ENCODE results near the gene DAPK1.

Gene DAPK1

DNA sequence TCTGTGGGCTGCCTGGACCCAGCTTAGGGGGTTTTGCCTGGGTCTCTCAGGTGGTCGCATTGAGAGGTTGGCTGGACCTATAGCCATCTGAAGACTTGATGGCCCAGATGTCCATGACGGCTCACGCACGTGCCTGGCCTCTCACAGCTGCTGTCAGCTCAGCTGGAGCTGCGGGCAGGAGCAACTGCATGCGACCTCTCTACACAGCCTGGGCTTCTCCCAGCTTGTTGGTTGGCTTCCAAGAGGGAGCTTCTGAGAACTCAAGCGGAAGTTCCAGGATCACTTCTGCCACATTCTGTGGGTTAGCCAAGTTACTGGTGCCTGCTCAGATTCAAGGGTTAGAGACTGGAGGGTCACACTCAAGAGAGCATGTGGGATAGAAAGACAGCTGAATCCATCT is 99.2 kb downstream of the DAPK1 start:
- FAIRE-seq = no peak

DNA sequence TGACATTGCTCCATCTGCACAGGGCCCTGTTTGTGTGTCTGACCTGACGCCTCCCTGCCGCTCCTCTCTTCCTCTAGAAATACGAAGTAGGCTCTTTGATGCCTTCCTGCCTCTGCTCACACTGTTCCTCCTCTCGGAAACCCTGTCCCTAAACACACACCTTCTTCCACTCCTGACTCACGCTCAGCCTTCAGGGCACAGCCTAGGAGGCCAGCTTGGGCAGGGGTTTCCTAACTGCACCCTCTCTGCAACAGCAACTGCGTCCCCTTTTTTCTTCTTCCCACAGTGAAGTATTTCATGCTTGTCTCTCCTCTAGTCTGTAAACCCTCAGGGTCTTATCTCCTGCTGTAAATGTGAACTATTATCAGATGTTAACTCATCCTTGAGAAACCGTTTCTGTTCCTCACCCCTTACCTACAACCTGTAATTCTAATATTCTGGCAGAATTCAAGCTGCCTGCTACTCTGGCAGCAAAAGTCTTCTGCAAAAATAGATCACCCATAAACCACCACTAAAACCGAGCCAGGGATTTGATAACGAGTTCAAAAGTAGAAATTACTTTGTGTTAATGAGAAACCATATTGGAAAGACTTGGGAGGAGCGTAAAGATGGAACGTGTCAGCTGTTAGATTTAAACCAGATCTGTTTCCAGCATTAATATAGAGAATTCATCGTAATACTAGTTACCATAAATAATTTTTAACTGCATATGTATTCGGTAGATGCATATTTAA is 100.2 kb downstream of the DAPK1 start:
- FAIRE-seq = no peak

DNA sequence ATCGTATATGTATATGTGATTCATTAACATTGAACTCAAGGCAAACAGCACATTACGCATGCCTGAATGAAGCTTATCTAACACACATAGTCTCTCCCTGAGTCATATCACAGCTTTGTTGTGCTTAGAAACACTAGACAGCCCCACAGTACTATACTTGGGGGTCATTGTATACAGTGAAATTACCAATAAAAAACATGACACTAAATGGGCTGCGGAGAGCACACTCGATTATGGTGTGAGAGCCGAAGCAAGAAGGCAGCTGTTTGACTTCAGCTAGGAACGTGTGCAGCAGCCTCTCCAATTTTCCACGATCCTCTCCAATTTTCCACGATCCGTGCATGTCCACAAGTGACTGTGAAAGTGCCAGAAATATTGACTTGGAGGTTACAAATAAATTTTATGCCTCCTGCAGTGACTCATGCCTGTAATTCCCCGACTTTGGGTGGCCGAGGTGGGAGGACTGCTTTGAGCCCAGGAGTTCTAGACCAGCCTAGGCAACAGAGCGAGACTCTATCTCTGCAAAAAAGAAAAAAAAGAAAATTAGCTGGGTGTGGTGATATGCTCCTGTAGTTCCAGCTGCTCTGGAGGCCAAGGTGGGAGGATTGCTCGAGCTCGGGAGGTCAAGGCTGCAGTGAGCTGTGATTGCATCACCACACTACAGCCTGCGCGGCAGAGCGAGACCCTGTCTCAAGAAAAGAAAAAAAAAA is 102.4 kb downstream of the DAPK1 start:
- peak; percentile 91 for FAIRE-seq

DNA sequence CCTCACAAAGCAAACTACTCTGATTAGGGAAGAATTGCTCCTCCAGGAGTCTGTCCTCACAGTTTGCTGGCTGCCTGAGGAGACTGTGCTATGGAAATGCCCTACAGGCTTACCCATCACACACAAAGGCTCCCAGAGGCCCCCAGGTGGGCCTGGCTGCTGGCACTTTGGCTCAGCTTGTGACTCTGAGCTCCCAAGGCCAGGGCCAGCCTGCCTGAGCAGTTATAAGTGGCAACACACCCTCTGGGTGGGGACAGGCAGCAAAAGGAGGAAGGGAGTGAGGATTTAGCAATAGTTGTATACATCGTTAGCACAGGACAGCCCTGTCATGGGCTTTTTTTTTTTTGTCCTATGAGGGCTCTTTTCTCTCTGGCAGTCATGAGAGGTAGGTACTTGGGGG is 103.5 kb downstream of the DAPK1 start:
- FAIRE-seq = no peak

DNA sequence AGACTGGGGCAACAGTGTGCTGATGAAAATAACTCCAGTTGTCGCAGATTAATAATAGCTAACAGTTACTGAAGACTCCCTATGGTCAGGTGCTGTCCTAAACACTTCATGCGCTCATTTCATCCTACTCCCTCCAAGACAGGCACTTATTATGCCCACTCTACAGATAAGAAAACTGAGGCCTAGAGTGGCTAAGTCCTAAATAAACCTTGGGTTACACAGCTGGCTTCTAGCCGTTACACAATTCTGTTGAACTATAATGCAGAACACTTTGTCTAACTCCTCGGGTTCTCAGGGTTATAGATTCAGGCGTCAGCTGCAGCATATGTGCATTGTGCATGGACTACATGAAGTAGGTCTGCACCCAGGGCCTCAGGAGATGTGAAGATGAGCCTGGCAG is 103.9 kb downstream of the DAPK1 start:
- FAIRE-seq = no peak

DNA sequence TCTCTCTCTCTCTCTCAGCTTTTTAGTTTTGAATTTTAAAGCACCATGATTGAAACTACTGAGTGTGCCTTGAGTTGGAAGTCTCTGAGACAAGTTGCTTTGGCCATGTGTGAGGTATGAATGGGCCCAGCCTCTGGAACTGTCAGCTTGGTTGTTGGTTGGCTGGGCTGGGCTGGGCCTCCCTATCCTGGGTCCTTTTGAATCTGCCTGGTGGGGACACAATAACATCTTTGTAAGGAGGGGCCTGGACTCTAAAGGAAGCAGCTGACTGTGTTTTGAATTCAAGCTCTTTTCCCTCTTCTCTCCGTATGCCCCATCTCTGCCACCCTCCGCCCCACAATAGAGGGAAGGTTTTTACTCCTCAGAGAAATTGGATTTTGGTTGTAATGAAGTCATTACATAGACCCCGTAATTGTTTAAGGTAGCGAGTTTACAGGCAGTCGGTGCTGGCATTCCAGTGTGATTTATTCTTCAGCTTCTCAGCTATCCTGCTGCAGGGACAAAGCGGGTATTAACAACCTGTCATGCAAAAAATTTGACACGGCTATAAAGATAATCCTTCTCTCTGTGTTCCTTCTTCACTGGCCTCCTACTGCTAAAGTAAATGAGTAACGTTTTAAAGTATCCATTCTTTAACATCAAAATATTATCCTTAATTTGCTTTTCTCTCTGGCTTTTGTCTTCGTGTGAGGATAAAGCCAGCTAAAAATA is 105.4 kb downstream of the DAPK1 start:
- FAIRE-seq = no peak

DNA sequence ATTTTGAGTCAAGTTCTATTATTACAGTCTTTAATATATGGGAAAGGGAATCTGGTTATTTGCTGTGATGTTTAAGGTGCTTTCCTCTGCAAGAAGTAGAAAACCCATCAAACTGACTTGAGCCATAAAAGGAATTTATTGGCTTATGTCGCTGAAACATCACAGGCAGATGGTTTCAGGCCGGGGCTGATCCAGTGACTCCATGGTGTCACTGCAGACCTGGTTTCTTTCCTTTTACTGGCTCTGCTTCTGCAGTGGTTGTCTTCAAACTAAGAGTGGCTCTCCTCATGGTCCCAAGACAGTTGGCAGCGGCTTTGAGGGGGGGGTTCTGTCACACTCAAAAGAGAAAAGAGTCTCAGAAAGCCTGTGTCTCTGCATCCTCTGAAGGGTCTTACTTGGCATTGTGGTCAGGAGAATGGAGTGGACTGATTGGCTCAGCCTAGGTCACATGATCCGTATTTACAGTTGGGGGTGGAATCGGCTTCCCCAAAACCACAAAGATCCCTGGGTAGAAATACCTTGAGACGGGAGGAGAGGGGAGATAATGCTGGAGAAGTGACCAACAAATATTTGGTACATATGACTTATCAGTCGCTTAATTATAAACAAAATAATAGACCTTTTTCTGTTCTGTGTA is 106.3 kb downstream of the DAPK1 start:
- no peak for FAIRE-seq

DNA sequence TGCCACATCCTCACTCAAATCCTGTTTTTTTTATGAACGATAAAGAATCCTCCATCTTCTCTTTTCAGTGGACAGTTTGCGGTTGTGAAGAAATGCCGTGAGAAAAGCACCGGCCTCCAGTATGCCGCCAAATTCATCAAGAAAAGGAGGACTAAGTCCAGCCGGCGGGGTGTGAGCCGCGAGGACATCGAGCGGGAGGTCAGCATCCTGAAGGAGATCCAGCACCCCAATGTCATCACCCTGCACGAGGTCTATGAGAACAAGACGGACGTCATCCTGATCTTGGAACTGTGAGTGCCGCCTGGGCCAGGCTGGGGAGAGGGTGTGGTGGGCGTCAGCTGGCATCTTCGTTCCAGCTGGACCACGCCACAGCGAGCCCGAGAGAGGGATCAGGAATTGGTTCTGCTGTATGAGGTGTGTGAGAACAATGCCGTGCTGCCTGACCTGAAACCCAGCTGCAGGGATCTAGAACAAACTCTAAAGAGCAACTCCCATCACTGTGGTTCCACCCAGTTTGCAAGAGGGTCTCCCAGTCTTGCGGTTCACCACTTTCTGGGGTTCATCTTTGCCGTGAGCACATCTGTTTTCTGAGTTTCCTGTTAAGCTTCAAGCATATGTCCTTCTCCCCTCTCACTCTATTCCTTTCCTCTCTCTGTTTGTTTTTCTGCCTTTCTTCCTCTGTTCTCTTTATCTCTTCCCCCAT is 107.4 kb downstream of the DAPK1 start:
- no peak for FAIRE-seq

DNA sequence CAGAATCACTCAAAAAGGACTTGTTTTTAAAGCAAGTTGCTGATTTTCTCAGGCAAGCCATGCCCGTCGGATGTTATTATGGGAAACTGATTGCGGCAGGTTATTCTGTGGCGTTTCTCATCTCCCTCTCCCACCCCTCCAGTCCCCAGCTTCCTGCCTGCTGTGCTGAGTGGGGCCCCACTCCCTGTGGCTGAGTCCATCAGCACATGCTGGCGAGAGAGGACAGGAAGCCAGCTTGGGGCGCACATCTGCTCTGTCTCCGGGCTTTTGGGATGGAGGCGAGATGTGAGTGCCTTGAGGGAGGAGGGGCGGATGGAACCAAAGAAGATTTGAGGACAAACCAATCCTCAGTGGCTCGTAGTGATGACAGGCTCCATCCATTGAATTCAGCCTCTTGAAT is 108.0 kb downstream of the DAPK1 start:
- FAIRE-seq = no peak

DNA sequence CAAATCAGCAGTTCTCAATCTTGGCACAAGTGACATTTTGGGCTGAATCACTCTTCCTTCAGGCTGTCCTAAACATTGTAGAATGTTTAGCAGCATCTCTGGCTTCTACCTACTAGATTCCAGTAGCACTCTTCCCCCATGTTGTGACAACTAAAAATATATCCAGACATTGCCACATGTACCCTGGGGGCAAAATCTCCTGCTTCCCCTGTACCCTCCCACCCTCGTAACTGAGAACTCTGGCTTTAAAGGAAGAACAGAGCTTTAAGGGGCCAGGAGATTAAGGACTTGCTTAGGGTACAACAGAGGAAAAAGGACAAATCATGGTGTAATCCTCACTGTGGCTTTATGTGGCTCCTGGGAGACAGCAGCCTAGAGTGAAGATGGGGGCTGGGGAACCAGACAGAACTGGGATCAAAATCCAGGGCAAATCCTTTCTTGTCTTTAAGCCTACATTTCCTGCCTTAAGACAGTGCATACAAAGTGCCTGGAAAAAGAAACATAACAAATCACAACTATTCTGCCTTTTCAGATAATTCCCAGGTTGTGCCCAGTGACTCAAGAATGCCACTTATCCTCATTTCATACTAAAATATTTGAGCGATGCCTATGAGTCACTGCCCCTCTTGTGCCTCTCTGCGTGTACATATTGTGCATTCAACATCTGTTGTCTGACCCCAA is 109.3 kb downstream of the DAPK1 start:
- FAIRE-seq = no peak

DNA sequence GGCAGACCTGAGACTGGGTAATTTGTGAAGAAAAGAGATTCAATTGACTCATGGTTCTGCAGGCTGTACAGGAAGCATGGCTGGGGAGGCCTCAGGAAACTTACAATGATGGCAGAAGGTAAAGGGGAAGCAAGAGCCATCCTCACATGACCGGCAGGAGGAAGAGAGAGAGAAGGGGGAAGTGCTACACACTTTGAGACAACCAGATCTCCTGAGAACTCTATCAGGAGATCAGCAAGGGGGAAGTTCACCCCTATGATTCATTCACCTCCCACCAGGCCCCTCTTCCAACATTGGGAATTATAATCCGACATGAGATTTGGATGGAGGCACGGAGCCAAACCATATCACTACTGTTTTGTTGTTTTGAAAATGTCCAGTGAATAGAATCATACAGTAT is 110.2 kb downstream of the DAPK1 start:
- no peak for FAIRE-seq

DNA sequence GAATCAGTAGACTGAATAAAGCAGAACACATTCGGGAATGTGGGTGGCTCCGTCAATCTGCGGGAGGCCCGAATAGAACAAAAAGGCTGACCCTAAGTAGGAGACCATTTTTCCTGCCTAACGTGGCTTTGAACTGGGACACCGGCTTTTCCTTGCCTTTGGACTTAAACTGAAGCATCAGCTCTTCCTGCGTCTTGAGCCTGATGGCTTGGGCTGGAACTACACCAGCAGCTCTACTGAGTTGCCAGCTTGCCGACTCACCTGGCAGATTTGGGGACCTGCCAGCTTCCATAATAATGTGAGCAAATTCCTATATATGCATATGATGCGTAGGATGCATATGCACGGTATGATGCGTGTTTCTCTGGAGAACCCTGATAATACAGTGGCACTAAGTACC is 111.3 kb downstream of the DAPK1 start:
- no peak for FAIRE-seq

DNA sequence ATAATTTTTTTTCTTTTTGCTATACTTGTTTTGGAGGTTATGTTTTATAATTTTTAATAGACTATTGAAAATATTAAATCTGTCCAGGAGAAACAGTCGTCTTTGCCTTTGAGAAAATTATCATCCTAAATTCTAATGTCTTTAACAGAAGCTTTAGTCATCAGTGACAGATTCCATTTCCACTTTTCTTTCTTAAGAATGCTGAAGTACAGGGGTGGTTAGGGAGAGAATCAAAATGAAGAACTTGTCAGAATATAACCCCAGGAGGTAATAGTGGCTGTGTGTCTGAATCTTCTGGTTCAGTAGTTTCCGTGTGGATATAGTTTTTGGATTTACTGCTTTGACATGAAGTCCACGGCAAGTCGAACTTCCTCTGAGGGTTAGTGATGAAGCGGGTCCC is 111.8 kb downstream of the DAPK1 start:
- no peak for FAIRE-seq

DNA sequence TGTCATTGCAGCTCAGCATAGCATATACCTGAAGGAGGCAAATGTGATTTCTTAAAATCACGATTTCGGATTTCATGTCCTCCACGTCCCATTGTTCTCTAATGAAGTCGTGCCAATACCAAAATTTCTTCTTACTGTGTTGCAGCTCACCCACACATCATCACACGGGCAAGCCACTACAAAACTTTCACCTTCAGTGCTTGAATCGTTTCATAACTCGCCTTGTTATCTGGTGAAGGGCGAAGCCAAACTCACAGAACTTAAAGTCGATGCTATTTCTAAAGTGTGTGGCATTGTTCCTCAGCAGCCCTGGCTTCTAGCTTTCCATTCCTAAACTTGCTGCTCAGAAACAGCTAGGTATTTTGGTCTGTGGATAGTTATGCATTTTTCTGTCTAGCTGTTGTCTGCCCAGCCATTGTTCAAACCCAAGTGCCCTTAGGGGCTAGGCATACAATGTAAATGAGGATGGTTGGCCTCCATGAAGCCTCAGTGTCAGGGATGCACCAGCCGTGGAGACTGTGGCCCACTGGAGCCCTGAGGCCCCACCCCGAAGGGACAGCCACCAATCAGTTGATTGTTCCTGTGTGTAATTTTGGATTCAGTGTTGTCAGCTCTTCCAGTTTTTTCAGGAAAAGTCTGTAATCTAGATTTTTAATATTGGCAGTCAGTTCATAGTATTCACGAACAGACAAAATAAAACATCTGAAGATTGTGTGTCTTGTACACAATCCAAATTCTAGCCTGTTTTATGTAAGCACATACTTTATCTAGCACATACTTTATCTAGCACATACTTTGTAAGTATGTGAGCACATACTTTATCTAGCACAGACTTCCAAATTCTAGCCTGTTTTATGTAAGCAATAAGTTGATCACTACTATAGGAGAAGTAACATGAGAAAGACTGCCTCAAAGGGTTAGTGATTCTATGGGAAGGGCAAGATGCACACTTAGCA is 112.8 kb downstream of the DAPK1 start:
- FAIRE-seq = no peak

DNA sequence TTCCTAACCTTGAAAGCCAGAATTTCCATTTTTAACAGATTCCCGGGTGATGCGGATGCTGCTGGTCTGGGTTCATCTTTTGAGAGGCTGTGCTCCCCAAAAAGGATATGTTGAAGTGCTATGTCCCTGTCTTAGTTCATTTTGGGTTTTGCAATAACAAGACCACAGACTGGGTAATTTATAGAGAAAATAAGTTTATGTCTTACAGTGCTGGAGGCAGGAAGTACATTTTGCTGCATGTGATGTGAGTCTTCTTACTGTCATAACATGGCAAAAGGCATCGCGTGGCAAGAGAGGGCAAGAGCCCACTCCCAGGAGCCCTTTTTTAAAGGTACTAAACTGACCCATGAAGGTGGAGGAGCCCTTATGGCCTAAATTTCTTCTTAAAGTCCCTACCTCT is 114.1 kb downstream of the DAPK1 start:
- no peak for FAIRE-seq

DNA sequence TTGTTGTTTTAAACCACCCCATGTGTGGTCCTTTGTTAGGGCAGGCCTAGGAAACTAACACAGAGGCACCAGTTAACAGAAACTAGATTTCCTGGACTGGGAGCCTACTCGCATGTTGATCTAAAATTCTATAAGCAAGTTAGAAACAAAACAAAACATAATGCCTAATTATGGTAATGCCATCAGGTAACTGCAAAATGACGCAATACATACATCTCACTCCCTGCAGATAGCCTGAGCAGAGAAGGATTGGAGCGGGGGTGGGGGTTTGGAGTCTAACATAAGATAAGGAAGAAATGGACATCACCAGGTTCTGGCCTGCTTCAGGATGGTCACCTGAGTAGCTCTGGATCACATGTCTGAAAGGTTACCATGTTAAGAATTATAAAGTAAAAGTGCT is 114.9 kb downstream of the DAPK1 start:
- no peak for FAIRE-seq

DNA sequence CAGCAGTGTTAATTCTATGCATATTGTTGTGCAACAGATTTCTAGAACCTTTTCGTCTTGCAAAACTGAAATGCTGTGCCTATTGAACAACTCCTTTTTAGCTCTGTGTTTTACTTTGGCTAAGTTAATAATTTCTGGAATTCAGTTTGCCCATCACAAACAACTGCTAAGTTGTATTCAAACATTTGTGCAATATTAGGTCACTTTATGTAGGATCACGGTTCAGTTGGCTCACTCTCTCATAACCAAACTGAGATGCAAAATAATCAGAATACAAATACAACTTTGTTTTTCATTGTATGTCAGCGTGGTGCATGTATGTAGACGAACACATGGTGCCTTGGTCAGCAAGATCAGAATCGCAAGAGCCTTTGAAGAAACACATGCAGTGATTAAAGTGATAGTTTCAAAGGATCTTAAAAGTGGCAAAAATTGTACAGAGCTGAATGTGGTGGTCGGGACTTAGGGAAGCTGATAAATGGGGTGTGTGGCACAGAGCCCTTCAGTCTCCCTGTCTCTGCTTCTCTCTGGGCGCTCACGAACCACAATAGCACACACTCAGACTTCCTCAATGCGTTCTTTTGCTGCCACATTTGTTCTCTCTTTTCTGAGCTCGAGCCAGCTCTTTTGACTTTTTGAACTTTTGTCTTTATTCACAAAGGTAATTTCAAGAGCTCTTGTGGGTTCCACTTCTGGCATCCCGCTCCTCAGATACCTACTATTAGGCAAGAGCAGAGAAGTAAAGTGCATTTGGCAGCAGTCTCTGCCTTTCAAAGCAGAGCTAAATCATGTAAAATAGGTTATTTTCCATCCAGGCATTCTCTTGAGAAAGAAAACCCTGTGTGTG is 115.8 kb downstream of the DAPK1 start:
- FAIRE-seq = no peak

DNA sequence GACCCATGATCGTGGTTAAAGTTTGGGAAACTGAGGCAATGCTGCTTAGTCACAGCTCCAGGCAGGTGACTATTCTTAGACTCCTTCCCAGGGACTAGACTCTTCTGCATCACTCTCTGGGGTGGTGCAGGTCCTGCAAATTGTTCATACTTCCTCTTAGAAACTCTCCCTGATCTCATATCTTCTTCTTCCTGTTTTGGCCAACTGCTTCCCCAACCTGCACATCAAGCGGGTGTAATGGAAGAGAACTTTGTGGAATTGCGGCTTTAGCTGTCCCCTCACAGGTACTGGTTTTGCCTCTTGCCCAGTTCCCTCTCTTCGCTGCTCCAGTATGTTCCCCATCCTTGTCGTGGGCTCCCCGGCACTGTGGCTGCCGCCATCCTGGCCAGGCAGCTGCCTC is 116.7 kb downstream of the DAPK1 start:
- no peak for FAIRE-seq

DNA sequence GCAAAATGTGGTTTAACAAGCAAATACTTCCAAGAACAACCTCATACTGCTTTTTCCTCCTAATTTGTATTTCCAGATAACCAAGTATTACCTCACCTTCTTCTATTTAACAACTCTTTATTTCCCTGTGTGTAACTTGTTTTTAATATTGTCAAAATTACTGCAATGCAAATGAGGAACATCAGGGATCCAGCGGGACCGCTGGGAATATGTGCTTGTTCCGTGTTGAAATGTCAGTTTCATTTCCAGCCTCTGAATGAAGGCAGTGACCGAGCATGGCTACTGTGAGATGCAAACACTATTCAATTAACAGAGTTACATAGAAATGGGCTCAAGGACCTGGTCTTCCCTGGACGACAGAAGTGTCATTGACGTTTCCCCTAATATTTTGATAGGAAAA is 117.5 kb downstream of the DAPK1 start:
- no peak for FAIRE-seq

DNA sequence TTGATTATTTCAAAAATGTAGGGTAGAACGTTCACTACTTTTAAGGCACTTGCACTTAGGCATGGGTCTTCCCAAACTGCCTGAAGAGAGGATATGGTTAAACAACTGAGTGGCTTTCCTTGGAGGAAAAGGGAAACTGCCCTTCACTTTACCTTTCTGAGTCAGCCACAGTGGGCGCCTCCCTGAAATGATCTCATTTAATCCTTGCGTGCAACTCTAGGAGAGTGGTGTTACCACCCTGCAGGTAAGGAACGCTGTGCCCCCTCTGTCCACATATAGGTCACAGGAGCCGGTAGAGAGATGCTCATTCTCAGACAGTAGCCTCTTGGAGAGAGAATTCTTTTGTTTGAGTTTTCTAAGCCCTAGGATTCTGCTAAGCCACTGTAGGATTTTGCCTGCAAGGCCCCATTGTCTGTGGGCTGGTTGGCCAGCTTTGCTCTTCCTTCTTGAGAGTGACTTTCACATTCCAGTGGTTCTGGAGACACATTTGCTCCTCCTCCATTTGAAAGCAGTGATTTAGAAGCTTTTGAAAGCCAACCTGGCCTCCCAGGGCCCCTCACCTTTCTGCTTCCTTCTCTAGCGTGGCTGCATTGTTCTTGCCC is 118.0 kb downstream of the DAPK1 start:
- no peak for FAIRE-seq
